HG02885 (cell line): ENCODE measurements around the gene CASP10.

Experiments
- ATAC-seq: cut with Tn5 transposase; IDR thresholded peaks from one replicate; pipeline ENCODE4 v1.9.1; 2021; ENCODE audit warnings: mild to moderate bottlenecking; ENCODE audit not compliant: unreplicated experiment, poor library complexity

Gene CASP10

DNA sequence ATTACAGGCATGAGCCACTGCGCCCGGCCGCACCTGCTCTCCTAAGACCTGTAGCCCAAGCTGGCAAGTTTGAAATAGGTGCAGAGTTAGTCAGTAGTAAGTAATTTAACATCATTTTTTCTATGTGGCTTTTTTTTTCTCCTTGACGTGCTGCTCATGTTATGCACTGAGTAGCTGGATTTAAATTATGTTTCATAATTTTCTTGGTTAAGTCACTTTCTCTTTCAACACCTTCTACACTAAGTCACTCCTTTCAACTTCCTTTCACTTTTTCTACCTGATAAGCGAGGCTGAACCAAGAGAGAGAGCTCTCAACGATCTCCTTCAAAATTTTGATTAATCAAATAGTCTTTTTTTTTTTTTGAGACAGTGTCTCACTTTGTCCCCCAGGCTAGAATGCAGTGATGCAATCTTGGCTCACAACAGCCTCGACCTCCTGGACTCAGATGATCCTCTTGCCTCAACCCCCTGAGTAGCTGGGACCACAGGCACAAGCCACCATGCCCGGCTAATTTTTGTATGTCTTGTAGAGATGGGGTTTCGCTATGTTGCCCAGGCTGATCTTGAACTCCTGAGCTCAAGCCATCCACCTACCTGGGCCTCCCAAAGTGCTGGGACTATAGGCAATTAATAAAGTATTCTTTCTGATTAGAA, 90.5 kb downstream of the CASP10 start:
- no peak for ATAC-seq

DNA sequence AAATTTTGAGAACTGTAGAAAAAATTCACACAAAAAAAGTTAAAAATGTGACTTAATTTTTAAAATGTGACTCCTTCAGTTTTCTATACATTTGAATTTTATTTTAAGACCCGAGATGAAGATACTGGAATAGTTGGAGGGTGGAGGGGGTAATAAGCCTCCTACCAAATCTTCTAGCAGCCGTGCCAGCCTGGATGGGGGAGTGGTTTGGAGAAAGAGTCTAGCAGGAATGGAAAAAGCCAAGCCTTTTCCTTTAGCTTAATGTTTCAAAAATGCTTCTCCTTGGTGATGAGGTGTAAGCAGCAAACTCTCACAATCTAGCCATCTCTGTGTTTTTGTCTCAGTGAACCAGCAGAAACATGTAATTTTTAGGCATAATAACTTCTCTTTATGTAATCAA, 92.1 kb downstream of the CASP10 start:
- no peak for ATAC-seq

DNA sequence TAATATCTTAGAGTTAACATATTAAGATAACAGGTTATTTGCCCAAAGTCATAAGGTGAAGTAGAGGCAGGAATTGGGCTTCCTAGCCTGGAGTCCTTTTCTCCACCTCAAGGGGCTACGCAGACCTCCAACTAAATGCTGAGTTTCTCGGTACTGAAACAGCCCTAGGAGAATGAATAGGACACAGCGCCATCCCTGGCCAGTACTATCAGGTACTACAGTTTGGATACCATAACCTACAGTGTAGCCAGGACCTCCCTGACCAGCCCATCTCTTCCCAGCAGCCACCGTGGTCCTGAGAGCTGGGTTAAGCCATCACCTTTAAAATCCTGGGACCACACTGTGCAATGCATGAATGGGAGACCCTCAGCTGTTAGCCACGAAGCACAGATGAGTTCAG, 93.0 kb downstream of the CASP10 start:
- no peak for ATAC-seq

DNA sequence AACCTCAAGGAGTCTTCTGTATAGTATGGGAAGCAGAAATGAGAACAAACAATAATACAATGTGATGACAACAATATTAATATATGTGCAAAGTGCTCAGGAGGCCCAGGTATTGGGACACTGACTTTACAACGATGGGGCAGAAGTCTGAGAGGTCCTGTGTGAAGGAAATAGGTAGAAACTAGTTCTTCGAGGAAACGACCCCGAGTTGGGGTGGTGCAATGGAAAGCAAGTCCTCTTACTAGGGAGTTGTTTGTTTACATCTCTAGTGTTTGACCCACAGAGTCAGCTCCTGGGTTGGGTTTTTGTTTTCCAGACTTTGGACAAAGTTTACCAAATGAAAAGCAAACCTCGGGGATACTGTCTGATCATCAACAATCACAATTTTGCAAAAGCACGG, 93.6 kb downstream of the CASP10 start:
- ATAC-seq = no peak
